Smooth muscle cell (in vitro differentiated cells): ENCODE results near the gene SH2D2A. TPM values are rescaled to one million over a fixed set of nuclear protein-coding genes. Genes with fewer than 3 reads are reported as not detected.

ENCODE experiments used
- DNase-seq: peaks from one replicate; lab custom pipeline; 2025; ENCODE audit not compliant: unreplicated experiment; lab: John Stamatoyannopoulos, UW
- H2AFZ ChIP-seq: fragments of 200-600 bp; sonication (generic); 2 replicates; pipeline ENCODE4 v1.6.0; 2016; ENCODE audit warnings: antibody characterized with exemption, low read depth, mild to moderate bottlenecking
- H3F3A ChIP-seq: fragments of 200-600 bp; sonication (generic); 2 replicates; pipeline ENCODE4 v1.6.0; 2017; ENCODE audit warnings: antibody characterized with exemption, low read depth
- H3K27ac ChIP-seq: fragments of 200-600 bp; sonication (generic); 2 replicates; pipeline ENCODE4 v1.5.1; 2016; ENCODE audit warnings: low read depth, mild to moderate bottlenecking
- H3K27me3 ChIP-seq: fragments of 200-600 bp; sonication (generic); 2 replicates; pipeline ENCODE4 v1.6.1; 2016; ENCODE audit warnings: low read depth, mild to moderate bottlenecking
- H3K36me3 ChIP-seq: fragments of 200-600 bp; sonication (generic); 2 replicates; pipeline ENCODE4 v1.5.1; 2016; ENCODE audit warnings: low read depth
- H3K4me1 ChIP-seq: fragments of 200-600 bp; sonication (generic); 2 replicates; pipeline ENCODE4 v1.5.1; 2016; ENCODE audit warnings: low read depth
- H3K4me2 ChIP-seq: fragments of 200-600 bp; sonication (generic); 2 replicates; pipeline ENCODE4 v1.6.0; 2016; ENCODE audit warnings: mild to moderate bottlenecking
- H3K4me3 ChIP-seq: fragments of 200-600 bp; sonication (generic); 2 replicates; pipeline ENCODE4 v1.5.1; 2016; ENCODE audit warnings: mild to moderate bottlenecking
- H3K79me2 ChIP-seq: fragments of 200-600 bp; sonication (generic); 2 replicates; pipeline ENCODE4 v1.6.0; 2016; ENCODE audit warnings: low read depth, mild to moderate bottlenecking
- H3K9ac ChIP-seq: fragments of 200-600 bp; sonication (generic); 2 replicates; pipeline ENCODE4 v1.6.0; 2016; ENCODE audit warnings: low read depth
- H3K9me3 ChIP-seq: fragments of 200-600 bp; sonication (generic); replicated peaks from 2 replicates; pipeline ENCODE4 v1.5.1; 2016; ENCODE audit warnings: low read depth
- H4K20me1 ChIP-seq: fragments of 200-600 bp; sonication (generic); 2 replicates; pipeline ENCODE4 v1.6.0; 2016; ENCODE audit warnings: low read depth
- CTCF ChIP-seq: fragments of 200-600 bp; sonication (generic); IDR thresholded peaks from 2 replicates; pipeline ENCODE4 v1.5.1; 2017; ENCODE audit warnings: borderline replicate concordance, mild to moderate bottlenecking, antibody characterized with exemption; ENCODE audit not compliant: insufficient read depth, poor library complexity, severe bottlenecking
- WGBS: methylation state at CpG from one replicate; pipeline ENCODE4 v1.1.7; 2016; ENCODE audit warnings: low lambda C conversion rate; 5-methylcytosine and 5-hydroxymethylcytosine counted together
- polyA plus RNA-seq: library from polyadenylated mRNA; unstranded; fragments of >200 nt; fragmentation: Nextera tagmentation; extraction: Ambion mirVana; gene quantifications from 2 replicates; pipeline ENCODE4 v1.2.1, GENCODE V29; 2016
- total RNA-seq: library from RNA; depleted of rRNA; stranded (reverse); fragments of >200 nt; gene quantifications from 2 replicates; pipeline ENCODE4 v1.2.3, GENCODE V29; 2014

The SH2D2A gene
- total and polyA plus RNA-seq, 2 experiments from 2014 or later = 14.4 to 36.9 TPM

GRCh38 chr1:156823210-156823790 is 6.7 kb upstream of the SH2D2A start:
- Histone ChIP-seq H3K4me1 (no peaks in the 10 kb centered on the region), H4K20me1 (no peaks in the 10 kb centered on the region), H3K27ac (no peak overlapping the region), H3K4me3 (no peak overlapping the region), H3K27me3 (no peaks in the 10 kb centered on the region), H3K9me3 (no peaks in the 10 kb centered on the region), H3K4me2 (peak overlapping the region; percentile 59), H3K79me2 (no peaks in the 10 kb centered on the region), H3K36me3 (no peaks in the 10 kb centered on the region), H3F3A (peaks cover 15% of the 10 kb centered on the region), H2AFZ (no peak overlapping the region), H3K9ac (no peak overlapping the region)
- no peak for DNase-seq
- no peak for TF ChIP-seq CTCF
- WGBS = 85% methylated on average over 5 of the region's 5 CpGs

GRCh38 chr1:156822680-156823079 is 6.0 kb upstream of the SH2D2A start:
- no peak overlapping the region for H2AFZ ChIP-seq
- no peak for TF ChIP-seq CTCF
- no peak for DNase-seq
- H3K4me2 ChIP-seq = peak overlapping the region; percentile 59
- H3K9ac ChIP-seq = no peak overlapping the region
- H3K27ac ChIP-seq = peak overlapping the region; percentile 90
- H3K4me1 ChIP-seq = no peaks in the 10 kb centered on the region
- no peaks in the 10 kb centered on the region for H3K36me3 ChIP-seq
- peaks cover 21% of the 10 kb centered on the region for H3F3A ChIP-seq
- 89% methylated on average over 1 of the region's 1 CpG for WGBS
- no peaks in the 10 kb centered on the region for H3K27me3 ChIP-seq
- H3K4me3 ChIP-seq = no peak overlapping the region
- H4K20me1 ChIP-seq = no peaks in the 10 kb centered on the region
- no peaks in the 10 kb centered on the region for H3K79me2 ChIP-seq
- no peaks in the 10 kb centered on the region for H3K9me3 ChIP-seq

- H3K27ac ChIP-seq = peak overlapping the region; percentile 90
- no peaks in the 10 kb centered on the region for H3K79me2 ChIP-seq
- no peak overlapping the region for H2AFZ ChIP-seq
- H3K9ac ChIP-seq = peak overlapping the region; percentile 57
- H3K4me2 ChIP-seq = peak overlapping the region; percentile 59
- no peak overlapping the region for H3K4me3 ChIP-seq
- no peaks in the 10 kb centered on the region for H3K27me3 ChIP-seq
- TF ChIP-seq CTCF = no peak
- H3F3A ChIP-seq = peaks cover 21% of the 10 kb centered on the region
- H3K36me3 ChIP-seq = no peaks in the 10 kb centered on the region
- no peaks in the 10 kb centered on the region for H4K20me1 ChIP-seq
- no peak for DNase-seq
- 17% methylated on average over 4 of the region's 4 CpGs for WGBS
- no peaks in the 10 kb centered on the region for H3K4me1 ChIP-seq
- H3K9me3 ChIP-seq = no peaks in the 10 kb centered on the region
These were observed 5.2 kb upstream of the SH2D2A start for GRCh38 chr1:156821801-156822200.

GRCh38 chr1:156815961-156816422 is 656 bp downstream of the SH2D2A start:
- Histone ChIP-seq H3K27me3 (no peaks in the 10 kb centered on the region), H2AFZ (no peak overlapping the region), H3K4me2 (peak overlapping the region; percentile 81), H3F3A (peaks cover 30% of the 10 kb centered on the region), H3K4me1 (peaks cover 25% of the 10 kb centered on the region), H3K9me3 (no peaks in the 10 kb centered on the region), H3K4me3 (peak overlapping the region; percentile 15), H3K36me3 (no peaks in the 10 kb centered on the region), H4K20me1 (peaks cover 4% of the 10 kb centered on the region), H3K27ac (peak overlapping the region; percentile 94), H3K9ac (peak overlapping the region; percentile 87), H3K79me2 (no peaks in the 10 kb centered on the region)
- 55% methylated on average over 10 of the region's 10 CpGs for WGBS
- no peak for TF ChIP-seq CTCF
- no peak for DNase-seq
